Kidney (tissue), 14 donors: ENCODE measurements around the gene MAN1A1. TPM values are rescaled to one million over a fixed set of nuclear protein-coding genes. Genes with fewer than 3 reads are reported as not detected.
A peak's percentile ranks its signal among the peaks of the same experiment; 100 is the strongest.

Source experiments
- DNase-seq, 5 donors: peaks; one replicate each; pipeline ENCODE4 v3.0.0-alpha.2; 2013 to 2020
- FAIRE-seq: peaks from 2 replicates; lab custom pipeline; 2012; peaks lifted over from hg19 to GRCh38; lab: Jason Lieb, UNC
- H3K27ac ChIP-seq, 2 donors: one replicate each; pipeline ENCODE4 v1.7.0; 2013; ENCODE audit warnings: low read depth in 2 of 2, low read length in 2 of 2, inconsistent platforms in 1 of 2
- H3K27me3 ChIP-seq: one replicate; pipeline ENCODE4 v1.7.1; 2013; ENCODE audit warnings: low read length, inconsistent platforms; ENCODE audit not compliant: control insufficient read depth, insufficient read depth
- H3K36me3 ChIP-seq, 3 donors: one replicate each; pipeline versions ENCODE4 v1.7.0 to v1.7.1; 2013; ENCODE audit warnings: low read length in 3 of 3, control low read depth in 1 of 3, inconsistent platforms in 1 of 3; ENCODE audit not compliant: insufficient read depth in 3 of 3, control insufficient read depth in 2 of 3
- H3K4me1 ChIP-seq, 3 donors: one replicate each; pipeline versions ENCODE4 v1.7.0 to v1.7.1; 2013; ENCODE audit warnings: low read length in 3 of 3, inconsistent platforms in 1 of 3, low read depth in 1 of 3; ENCODE audit not compliant: control insufficient read depth in 2 of 3, insufficient read depth in 2 of 3
- H3K4me3 ChIP-seq, 3 donors: one replicate each; pipeline versions ENCODE4 v1.7.0 to v1.8.1; 2013; ENCODE audit warnings: low read length in 3 of 3, control low read depth in 1 of 3, inconsistent platforms in 1 of 3
- H3K9ac ChIP-seq, 3 donors: one replicate each; pipeline versions ENCODE4 v1.7.0 to v1.7.1; 2013; ENCODE audit warnings: low read length in 3 of 3, control low read depth in 1 of 3, inconsistent platforms in 1 of 3
- H3K9me3 ChIP-seq, 3 donors: one replicate each; pipeline versions ENCODE4 v1.7.0 to v1.7.1; 2013; ENCODE audit warnings: low read length in 3 of 3, control low read depth in 1 of 3, inconsistent platforms in 1 of 3; ENCODE audit not compliant: control insufficient read depth in 2 of 3, insufficient read depth in 1 of 3
- CTCF ChIP-seq: IDR thresholded peaks from 3 replicates; pipeline ENCODE4 v1.5.1; 2012; ENCODE audit warnings: mild to moderate bottlenecking, moderate library complexity, borderline replicate concordance; ENCODE audit not compliant: insufficient read depth; ENCODE audit errors: extremely low read depth
- intact Hi-C: fragments of 100-400 bp; cut with DNase I; formaldehyde crosslinking; loops from one replicate; pipeline ENCODE4 v1.11.1; 2022
- polyA plus RNA-seq: library from polyadenylated mRNA; stranded (reverse); fragments of 350-450 nt; fragmentation: Illumina TruSeq; extraction: RNeasy Lipid Tissue Mini Kit (QIAGEN cat#74804); gene quantifications from one replicate; pipeline ENCODE4 v1.2.3, GENCODE V29; 2014; ENCODE audit warnings: low read depth, low replicate concordance; ENCODE audit not compliant: insufficient read depth
- total RNA-seq: library from RNA; stranded (reverse); fragmentation: NEBNext Ultra II Directional; extraction: Animal tissue kit (Norgen Biotek cat#: 25700); gene quantifications from one replicate; pipeline ENCODE4 v1.2.1, GENCODE V29; 2021
- donor health status: control.
- donor health status: control.
- donor health status: control.
- donor health status: control.
- donor health status: control.
- donor health status: DM: yes; HTN: yes; CAD: no.
- donor health status: Normal renal cell carcinoma (clear cell type).

MAN1A1 gene
- total and polyA plus RNA-seq, 2 donors from 2014 or later, result 30.4 to 68.5 TPM

- FAIRE-seq (no peak), DNase-seq (no peak)
- no peak overlapping the region for H3K4me3 ChIP-seq
- H3K4me1 ChIP-seq, result peaks cover 2 to 40% (median 23%) of the 10 kb centered on the region in 3 donors
- H3K36me3 ChIP-seq, result no peaks in the 10 kb centered on the region
- H3K27ac ChIP-seq, result no peak overlapping the region
- TF ChIP-seq CTCF, result no peak
- intact Hi-C loops, result no loop called here
- H3K9me3 ChIP-seq, result no peaks in the 10 kb centered on the region
- no peaks in the 10 kb centered on the region for H3K27me3 ChIP-seq
- H3K9ac ChIP-seq, result no peak overlapping the region
These were observed 37.1 kb downstream of the MAN1A1 start for GRCh38 chr6:119312441-119312840.

- Histone ChIP-seq H3K36me3 (no peaks in the 10 kb centered on the region), H3K9me3 (no peaks in the 10 kb centered on the region), H3K9ac (no peak overlapping the region), H3K4me1 (peaks cover 2 to 40% (median 23%) of the 10 kb centered on the region in 3 donors), H3K27ac (no peak overlapping the region), H3K4me3 (no peak overlapping the region), H3K27me3 (no peaks in the 10 kb centered on the region)
- intact Hi-C loops, result no loop called here
- TF ChIP-seq CTCF, result no peak
- DNase-seq (no peak), FAIRE-seq (no peak)
These were observed 37.9 kb downstream of the MAN1A1 start for GRCh38 chr6:119311514-119312142.

GRCh38 chr6:119310486-119311036 is 39.0 kb downstream of the MAN1A1 start:
- Histone ChIP-seq H3K27ac (peak overlapping the region in 1 of 2 donors; percentile 13), H3K9me3 (no peaks in the 10 kb centered on the region), H3K27me3 (no peaks in the 10 kb centered on the region), H3K4me3 (no peak overlapping the region), H3K9ac (no peak overlapping the region), H3K4me1 (peaks cover 2 to 36% (median 23%) of the 10 kb centered on the region in 3 donors), H3K36me3 (peaks cover 0 to under 1% (median 0%) of the 10 kb centered on the region in 3 donors)
- no peak for FAIRE-seq
- TF ChIP-seq CTCF, result no peak
- intact Hi-C loops, result no loop called here
- DNase-seq, result no peak
